HG03469 (cell line): ENCODE data around the gene MRPL4.
"Not testable (repeated sequence)": the region's sequence is repeated elsewhere in the genome, so short reads cannot be mapped to it uniquely, and the experiment has no call there.

Source experiments
- ATAC-seq: cut with Tn5 transposase; IDR thresholded peaks from one replicate; pipeline ENCODE4 v1.9.1; 2021; ENCODE audit warnings: mild to moderate bottlenecking, moderate library complexity, moderate number of reproducible peaks; ENCODE audit not compliant: unreplicated experiment

The MRPL4 gene

DNA sequence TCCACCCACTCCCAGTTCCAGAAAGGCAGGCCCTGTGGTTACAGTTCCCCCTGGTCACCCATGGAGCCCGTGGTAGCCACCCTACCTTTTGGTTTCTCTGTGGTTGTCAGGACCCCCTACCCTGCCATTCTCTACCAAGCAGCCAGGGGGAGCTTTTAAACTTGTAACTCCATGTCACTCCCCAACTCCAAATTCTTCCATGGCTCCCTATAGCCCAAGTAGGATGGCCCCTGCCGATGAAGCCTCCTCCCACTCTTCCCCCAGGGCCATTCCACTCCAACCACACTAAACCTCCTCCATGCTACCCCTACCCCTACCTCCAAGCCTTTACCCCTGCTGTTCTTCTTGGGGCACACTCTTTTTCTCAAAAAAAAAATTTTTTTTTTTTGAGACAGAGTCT is 23.1 kb upstream of the MRPL4 start:
- no peak for ATAC-seq

DNA sequence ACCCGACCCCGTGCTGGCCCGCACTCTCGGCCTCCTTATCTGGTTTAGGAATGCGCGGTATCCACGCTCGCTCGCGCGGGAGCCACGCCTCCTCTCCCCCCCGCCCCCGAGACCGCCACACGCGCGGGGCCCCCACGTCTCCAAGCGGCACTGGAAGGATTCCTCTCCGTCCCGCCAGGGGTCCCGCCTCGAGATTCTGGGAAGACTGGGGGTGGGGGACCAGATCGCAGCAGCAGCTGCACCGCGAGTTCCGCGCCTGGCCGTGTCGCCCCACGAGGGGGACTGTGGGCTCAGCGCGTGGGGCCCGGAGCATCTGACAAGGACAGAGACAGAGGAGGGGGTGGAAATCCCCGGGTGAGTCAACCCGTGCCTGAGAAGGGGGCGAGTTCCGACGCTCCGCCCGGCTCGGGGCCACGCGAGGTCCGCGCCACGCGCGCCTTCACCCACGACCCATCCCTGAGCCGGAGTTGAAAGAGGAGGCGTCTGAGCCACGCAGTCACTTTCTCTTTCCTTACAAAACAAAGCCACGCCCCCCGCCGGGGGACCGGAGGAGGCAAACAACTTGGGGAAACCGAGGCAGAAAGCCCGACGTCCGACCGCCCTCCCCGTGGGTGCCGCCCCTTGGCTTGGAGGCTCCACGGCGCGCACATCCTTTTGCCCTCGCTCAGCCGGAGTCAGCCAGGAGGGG is 21.7 kb upstream of the MRPL4 start:
- no peak for ATAC-seq

DNA sequence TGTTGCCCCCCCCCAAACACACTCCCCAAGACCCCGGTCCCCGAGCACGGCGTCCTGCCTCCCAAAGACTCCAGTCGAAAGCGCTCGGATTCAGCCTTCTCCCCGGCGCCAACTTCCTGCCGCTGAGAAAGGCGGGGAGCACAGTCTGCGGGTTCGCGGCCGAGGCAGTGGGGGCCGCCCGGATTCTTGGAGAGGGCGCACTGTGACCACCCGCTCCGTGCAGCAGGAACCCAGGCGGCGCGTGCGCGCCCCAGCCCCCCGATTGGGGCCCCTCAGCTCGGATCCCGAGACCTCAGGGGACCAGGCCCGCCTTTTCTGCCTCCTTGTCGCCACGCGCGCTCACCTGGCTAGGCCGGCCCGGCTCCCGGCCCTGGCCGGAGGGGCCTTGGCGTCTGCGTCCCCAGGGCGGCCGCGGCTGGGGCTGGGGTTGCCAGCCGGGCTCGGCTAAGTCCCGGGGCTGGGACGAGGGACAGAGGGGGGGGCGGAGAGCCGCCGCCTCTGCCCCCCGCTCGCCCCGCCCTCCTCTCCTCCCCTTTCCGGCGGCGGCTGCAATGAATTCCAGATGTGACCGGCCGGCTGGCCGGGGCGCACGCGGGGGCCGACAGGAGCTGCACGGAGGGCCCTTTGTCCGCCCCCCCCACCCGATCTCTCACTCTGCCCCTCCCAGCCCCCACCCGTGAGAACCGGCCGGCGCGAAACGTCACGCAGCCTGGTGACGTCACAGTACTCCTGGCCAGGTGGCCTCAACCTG is 21.0 kb upstream of the MRPL4 start, which contains the start of gene S1PR2:
Gene S1PR2, minus strand, starts transcription at position 471 of the 751 bp plus-strand sequence. CDS start 6,426 bp downstream, outside the sequence.
- ATAC-seq = no peak

DNA sequence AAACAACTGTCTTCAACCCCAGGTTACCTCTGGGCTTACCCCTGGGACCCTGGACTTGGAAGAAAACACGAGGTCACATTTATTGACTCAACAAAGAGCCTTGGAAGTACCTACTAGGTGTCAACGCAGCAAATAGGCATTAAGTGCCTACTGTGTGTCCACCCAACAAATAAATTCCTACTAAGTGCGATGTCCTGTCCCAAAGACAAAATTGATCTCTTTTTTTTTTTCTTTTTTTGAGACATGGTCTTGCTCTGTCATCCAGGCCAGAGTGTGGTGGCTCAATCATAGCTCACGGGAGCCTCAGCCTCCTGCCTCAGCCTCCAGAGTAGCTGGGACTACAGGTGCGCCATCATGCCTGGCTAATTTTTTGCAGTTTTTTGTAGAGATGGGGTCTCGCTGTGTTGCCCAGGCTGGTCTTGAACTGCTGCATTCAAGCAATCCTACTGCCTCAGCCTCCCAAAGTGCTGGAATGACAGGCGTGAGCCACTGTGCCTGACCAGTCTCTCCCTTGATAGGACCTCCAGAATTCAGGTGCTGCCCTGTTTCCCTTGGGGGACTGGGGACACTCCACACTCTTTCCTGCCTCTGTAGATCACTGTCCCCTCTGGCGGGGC is 20.3 kb upstream of the MRPL4 start:
- no peak for ATAC-seq

DNA sequence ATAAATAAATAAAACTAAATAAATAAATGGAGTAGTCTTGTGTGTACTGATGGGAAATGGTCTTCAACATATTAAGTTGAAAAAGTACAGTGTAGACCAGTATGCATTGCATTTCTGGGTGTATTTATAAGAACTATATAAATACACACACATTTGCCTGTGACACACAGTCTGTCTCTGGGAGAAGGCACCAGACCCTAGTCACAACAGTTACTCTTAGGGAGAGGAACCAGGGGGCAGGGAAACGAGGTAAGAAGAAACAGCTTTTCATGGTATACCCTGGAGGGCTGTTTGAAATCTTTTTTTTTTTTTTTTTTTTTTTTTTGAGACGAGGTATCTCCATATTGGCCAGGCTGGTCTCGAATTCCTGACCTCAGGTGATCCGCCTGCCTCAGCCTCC is 18.1 kb upstream of the MRPL4 start:
- no peak for ATAC-seq

DNA sequence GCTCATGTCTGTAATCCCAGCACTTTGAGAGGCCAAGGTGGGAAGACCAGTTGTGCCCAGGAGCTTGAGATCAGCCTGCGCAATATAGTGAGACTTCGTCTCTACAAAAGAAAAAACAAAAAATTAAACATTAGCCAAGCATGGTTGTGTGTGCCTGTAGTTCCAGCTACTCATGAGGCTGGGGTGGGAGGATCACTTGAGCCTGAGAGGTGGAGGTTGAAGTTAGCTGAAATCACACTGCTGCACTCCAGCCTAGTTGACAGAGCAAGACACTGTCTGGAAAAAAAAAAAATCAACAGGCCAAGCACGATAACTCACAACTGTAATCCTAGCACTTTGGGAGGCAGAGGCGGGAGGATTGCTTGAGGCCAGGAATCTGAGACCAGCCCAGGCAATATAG is 17.0 kb upstream of the MRPL4 start:
- no peak for ATAC-seq

DNA sequence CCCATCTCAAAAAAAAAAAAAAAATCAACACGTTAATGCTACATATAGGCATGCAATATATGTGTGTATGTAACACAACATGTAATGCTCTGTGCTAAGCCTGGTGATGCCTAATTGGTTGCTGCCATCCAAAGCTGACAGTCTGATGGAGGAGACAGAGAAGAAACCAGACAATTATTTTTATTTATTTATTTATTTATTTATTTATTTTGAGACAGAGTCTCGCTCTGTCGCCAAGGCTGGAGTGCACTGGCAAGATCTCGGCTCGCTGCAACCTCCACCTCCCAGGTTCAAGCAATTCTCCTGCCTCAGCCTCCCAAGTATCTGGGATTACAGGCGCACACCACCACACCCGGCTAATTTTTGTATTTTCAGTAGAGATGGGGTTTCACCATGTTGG is 16.6 kb upstream of the MRPL4 start:
- ATAC-seq = not testable (repeated sequence)

DNA sequence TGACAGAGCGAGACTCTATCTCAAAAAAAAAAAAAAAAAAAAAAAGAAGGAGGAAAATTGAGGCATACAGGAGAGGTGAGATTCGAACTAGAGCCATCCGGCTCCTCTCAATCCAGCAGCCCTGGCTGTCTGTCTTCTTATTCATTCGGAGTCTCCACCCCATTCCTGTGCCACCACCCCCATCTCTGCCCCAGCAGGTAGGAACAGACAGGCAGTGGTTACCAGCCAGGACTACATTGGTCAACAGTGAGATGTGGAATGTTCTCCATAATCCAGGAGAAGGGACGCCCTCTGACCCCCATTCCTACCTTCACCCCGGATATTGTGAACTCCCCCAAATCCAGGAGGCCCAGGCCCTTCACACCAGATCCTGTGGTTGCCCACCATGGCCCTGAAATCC is 14.3 kb upstream of the MRPL4 start:
- ATAC-seq = no peak

DNA sequence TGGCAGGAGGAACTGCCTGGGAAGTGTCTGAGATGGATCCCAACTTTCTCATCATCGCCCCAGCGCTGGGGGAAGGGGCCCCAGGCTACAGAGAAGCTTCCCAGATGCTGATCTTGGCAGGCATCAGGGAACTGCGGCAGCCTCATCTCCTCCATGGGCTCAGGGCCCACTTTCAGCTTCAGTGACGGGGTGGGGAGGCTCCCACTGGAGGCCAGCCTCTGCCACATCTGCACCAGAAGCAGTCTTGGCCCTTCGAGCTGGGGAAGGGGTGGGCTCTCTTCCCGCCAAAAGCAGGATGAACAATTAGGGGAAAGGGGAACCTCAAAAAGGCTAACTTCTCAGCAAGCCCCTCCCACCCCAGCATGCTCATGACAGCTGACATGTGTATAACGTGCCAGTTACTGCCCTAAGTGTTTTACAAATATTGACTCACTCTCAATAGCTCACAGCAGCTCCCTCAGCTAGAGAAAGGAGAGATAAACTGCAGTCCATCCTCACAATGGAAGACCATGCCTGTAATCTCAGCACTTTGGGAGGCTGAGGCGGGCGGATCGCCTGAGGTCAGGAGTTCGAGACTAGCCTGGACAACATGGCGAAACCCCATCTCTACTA is 13.7 kb upstream of the MRPL4 start:
- no peak for ATAC-seq

DNA sequence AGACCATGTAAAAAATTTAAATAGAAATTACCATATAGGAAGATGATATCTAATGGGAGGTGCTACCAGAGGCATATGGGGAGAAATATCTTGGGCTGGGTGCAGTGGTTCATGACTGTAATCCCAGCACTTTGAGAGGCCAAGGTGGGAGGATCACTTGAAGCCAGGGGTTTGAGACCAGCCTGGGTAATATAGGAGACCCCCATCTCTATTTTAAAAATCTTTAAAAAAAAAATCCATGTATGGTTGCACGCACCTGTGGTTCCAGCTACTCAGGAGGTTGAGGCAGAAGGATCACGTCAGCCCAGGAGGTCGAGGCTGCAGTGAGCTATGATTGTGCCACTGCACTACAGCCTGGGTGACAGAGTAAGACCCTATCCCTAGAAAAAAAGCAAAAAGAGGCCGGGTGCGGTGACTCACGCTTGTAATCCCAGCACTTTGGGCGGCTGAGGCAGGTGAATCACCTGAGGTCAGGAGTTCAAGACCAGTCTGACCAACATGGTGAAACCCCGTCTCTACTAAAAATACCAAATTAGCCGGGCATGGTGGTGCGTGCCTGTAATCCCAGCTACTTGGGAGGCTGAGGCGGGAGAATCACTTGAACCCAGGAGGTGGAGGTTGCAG is 10.1 kb upstream of the MRPL4 start:
- not testable (repeated sequence) for ATAC-seq

DNA sequence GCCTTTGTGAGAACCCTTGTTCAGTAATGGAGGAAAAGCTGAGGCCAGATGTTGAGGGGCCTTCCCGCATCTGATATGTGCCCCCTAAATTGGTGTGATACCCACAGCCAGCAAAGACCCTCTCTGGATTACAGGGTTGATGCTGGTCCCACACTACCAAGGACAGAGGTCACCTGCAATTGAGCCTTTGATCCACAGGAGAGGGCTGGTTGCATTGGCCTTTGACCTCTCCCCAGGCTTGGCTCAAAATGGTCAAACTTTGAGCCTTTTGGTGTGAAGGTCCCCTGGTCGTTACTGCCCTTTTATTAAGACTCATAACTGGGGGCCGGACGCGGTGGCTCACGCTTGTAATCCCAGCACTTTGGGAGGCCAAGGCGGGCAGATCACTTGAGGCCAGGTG is 8.4 kb upstream of the MRPL4 start:
- no peak for ATAC-seq

DNA sequence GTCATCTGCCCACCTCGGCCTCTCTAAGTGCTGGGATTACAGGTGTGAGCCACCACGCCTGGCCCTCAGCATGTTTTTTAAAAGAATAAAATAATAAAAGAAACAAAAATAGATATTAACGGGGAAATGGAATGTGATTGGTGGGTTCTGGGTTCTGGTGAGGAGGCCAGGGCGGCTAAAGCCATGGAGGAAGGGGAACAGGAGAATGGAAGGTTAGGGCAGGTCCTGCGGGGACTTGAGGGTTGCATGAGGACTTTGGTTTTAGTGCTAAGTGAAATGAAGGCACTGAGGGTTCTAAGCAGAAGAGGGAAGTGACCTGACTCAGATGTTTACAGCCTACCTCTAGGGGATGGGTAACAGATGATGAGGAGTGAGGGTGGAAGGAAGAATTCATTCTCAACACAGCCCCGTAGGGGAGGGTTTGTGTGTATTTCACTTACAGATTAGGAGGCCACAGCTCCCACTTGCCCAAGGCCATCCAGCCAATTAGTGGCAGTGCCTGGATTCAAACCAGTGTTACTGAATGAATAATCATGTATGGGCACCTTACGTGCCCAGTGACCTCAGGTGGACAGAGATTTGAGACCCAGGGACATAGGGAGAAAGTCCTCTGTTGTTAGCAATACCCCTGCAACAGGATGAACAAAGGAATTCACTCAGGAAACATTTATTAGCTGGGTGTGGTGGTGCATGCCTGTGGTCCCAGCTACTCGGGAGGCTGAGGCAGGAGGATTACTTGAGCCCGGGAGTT is 6.7 kb upstream of the MRPL4 start:
- ATAC-seq = no peak

DNA sequence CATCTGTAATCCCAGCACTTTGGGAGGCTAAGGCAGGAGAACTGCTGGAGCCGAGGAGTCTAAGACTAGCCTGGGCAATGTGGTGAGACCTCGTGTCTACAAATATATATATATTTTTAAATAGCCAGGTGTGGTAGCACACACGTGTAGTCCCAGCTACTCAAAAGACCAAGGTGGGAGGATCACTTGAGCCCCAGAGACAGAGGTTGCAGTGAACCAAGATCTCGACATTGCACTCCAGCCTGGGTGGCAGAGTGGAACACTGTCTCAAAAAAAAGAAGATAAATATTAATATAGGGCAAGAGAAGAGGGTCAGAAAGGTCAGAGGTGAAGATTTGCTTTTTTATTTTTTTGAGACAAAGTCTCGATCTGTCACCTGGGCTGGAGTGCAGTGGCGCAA is 5.5 kb upstream of the MRPL4 start:
- no peak for ATAC-seq

DNA sequence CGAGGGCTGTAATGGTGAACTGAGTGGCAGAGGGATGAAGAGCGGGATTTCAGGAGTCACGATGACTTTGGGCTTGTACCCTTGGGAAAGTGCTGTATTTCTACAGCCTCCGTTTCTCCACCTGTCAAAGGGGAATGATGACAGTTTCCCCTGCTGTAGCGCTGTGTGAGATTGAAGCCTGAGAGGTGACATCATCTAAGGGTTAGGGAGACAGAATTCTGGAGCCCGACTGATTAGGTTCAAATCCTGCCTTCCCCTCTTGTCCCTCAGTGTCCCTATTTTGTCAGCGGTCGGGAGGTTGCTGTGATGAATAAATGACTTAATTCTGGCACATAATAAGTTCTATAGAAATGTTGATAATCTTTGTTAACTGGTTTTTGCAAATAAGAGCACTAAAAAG is 693 bp downstream of the MRPL4 start:
- no peak for ATAC-seq

DNA sequence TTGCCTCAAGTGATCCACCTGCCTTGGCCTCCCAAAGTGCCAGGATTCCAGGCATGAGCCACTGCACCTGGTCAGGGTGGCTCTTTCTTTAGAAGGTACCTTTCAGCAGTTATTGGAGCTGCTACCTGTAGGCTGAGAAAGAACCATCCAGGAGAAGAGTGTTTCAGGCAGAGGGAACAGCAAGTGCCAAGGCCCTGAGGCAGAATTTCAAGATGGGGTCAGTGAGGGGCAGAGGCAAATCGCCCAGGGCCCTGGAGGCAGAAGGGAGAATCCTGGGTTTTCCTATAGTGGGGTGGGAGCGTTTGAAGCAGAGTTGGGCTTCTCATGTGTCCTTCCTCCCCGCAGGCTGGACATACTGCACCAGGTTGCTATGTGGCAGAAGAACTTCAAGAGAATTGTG is 2.2 kb downstream of the MRPL4 start:
- ATAC-seq = no peak

DNA sequence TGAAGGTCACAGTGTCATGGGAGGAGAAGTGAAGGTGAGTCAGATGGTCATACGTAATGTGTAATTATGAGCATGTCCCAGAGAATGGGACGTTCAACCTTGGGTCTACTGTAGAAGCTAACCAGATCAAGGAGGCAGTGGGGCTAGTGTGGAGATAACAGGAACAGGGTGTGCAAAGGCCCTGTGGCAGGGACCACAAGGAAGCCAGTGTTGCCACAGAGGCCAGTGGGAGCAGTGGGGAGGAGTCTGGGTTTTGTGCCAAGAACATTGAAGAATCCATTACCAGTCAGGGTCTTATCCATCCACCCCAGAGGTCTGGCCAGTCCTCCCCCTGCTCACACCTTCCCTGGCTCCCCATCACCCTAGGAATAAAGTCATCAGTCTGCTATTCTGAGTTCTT is 3.3 kb downstream of the MRPL4 start:
- ATAC-seq = no peak

DNA sequence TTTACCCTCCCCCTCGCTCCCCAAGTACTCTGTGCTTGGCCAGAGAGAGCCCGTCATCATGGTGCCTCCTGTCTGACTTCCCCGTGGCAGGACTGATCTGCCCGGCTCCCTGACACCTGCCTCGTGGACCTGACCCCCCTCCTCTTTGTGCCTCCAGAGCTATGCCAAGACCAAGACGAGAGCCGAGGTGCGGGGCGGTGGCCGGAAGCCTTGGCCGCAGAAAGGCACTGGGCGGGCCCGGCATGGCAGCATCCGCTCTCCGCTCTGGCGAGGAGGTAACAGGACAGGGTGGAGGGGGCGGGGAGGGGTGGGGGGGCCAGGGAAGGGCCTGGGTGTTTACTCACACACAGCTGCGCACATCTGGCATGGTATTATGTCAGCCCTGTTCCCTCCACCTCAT is 4.5 kb downstream of the MRPL4 start:
- no peak for ATAC-seq

DNA sequence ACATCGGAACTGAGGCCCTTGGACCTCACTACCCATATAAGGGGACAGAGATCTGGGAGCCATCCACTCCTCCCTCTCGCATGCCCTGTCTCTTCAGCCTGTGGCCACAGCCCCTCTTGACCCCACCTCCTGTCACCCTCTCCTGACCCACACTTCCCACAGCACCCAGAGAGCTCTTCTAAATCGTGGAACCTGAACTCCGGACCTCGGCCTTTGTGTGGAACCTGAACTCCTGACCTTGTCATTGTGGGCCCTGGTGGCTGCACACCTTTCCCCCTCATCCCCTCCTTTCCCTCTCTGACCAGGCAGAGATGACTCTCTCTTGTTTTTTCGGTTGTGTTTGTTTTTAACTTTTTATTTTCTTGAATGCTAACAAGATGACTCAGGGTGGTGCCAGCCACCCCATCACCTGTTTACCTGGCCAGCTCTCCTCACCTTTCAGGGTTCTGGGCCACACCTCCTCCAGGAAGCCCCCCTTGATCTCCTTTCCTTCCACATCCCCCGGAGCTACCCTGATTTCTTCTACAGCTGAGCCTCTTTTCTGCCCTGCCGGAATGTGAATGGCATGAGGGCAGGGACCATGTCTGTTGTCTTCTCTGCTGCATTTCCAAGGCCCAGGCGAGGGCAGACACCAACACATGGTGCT is 5.1 kb downstream of the MRPL4 start:
- no peak for ATAC-seq

DNA sequence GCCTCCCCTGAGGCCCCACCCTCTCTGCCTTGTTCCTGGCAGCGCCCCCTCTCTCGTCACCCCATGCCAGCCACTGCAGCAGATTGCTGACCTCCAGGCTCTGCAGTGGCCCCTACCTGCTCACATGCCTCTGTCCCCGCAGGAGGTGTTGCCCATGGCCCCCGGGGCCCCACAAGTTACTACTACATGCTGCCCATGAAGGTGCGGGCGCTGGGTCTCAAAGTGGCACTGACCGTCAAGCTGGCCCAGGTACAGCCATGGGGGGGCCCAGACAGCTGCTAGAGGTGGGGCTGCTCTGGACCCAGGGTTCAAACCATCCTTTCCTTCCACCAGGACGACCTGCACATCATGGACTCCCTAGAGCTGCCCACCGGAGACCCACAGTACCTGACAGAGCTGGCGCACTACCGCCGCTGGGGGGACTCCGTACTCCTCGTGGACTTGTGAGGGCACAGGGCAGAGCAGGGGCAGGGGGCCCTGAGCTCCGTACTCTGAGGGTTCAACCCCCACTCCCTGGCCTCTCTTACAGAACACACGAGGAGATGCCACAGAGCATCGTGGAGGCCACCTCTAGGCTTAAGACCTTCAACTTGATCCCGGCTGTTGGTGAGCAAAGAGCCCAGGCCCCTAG is 6.2 kb downstream of the MRPL4 start:
- ATAC-seq = no peak
